Small intestine (tissue), 7 donors: ENCODE data around the gene ARHGEF28. TPM values are rescaled to one million over a fixed set of nuclear protein-coding genes. Genes with fewer than 3 reads are reported as not detected.
A peak's percentile ranks its signal among the peaks of the same experiment; 100 is the strongest.

Experiments used
- DNase-seq, 2 donors: peaks; one replicate each; pipeline versions ENCODE4 v3.0.0 to v3.0.0-alpha.2; 2013
- FAIRE-seq: peaks from 2 replicates; lab custom pipeline; 2012; peaks lifted over from hg19 to GRCh38; lab: Jason Lieb, UNC
- H3K27ac ChIP-seq, 3 donors: one replicate each; pipeline ENCODE4 v1.5.1; 2013; ENCODE audit warnings: low read length in 2 of 3, mild to moderate bottlenecking in 2 of 3, control low read depth in 1 of 3, inconsistent platforms in 1 of 3, low read depth in 1 of 3, moderate library complexity in 1 of 3
- H3K27me3 ChIP-seq, 3 donors: one replicate each; pipeline ENCODE4 v1.6.1; 2013; ENCODE audit warnings: low read length in 3 of 3, inconsistent platforms in 1 of 3; ENCODE audit not compliant: control insufficient read depth in 3 of 3, insufficient read depth in 3 of 3
- H3K36me3 ChIP-seq, 3 donors: one replicate each; pipeline ENCODE4 v1.6.1; 2013; ENCODE audit warnings: low read length in 3 of 3, inconsistent platforms in 1 of 3, low read depth in 1 of 3, mild to moderate bottlenecking in 1 of 3, moderate library complexity in 1 of 3; ENCODE audit not compliant: control insufficient read depth in 3 of 3, insufficient read depth in 2 of 3
- H3K4me1 ChIP-seq, 3 donors: one replicate each; pipeline ENCODE4 v1.6.1; 2013; ENCODE audit warnings: low read length in 2 of 3, inconsistent platforms in 1 of 3, low read depth in 1 of 3, mild to moderate bottlenecking in 1 of 3, moderate library complexity in 1 of 3; ENCODE audit not compliant: control insufficient read depth in 3 of 3, insufficient read depth in 2 of 3
- H3K4me3 ChIP-seq, 3 donors: one replicate each; pipeline ENCODE4 v1.5.1; 2013; ENCODE audit warnings: low read length in 3 of 3, control low read depth in 1 of 3, inconsistent platforms in 1 of 3, low read depth in 1 of 3, mild to moderate bottlenecking in 1 of 3, moderate library complexity in 1 of 3
- H3K9me3 ChIP-seq, 2 donors: one replicate each; pipeline ENCODE4 v1.6.1; 2013; ENCODE audit warnings: low read depth in 1 of 2, low read length in 1 of 2; ENCODE audit not compliant: control insufficient read depth in 2 of 2, insufficient read depth in 1 of 2
- WGBS, 3 donors: extraction: QIAGEN DNeasy Blood & Tissue Kit; methylation state at CpG; one replicate each; pipeline ENCODE4 v1.1.7; 2013; 5-methylcytosine and 5-hydroxymethylcytosine counted together
- polyA plus RNA-seq, 4 donors: library from polyadenylated mRNA; stranded (reverse) in 3 of 4; unstranded in 1 of 4; fragments of 200-250 nt in 3 of 4; fragments of 120-200 nt in 1 of 4; gene quantifications; one replicate each; pipeline versions ENCODE4 v1.2.1 to v1.2.3, GENCODE V29; 2013
- donor health status: healthy with polysubstance abuse.
- donor health status: control.
- donor health status: control.
- donor health status: Bipolar disorder and iron deficiency.
- donor health status: healthy.

The ARHGEF28 gene
- polyA plus RNA-seq, 4 donors, result 1.1 to 16.5 (median 2.7) TPM

DNA sequence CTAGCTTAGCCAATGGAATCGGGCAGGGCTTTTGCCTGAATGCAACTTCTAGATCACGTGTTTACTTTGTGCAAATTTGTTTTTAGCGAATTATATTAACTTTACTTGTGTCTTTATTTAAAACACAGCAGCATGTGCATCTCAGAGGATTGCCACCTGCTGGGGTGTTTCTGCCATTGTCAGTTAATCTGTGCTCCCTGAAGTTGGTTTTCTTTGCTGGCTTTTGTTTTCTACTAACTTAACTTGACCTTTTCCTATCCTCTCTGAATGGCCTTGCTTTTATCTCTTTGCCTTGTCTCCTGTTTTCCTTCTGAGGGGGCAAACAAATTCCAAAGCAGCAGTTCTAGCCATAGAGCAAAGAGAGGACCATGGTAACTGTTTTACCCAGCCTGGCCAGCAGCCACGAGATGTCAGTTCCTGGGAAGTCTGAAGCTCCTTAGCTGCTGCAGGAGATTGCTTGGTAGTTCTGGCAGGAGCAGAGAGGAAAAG is 67.6 kb downstream of the ARHGEF28 start:
- WGBS, 3 donors, result 27 to 55% (median 39%) methylated on average over 4 of the region's 4 CpGs
- DNase-seq (peak; percentile 29 to 47), FAIRE-seq (no peak)
- H3K36me3 ChIP-seq, result no peaks in the 10 kb centered on the region
- H3K27ac ChIP-seq, result no peak overlapping the region
- H3K4me3 ChIP-seq, result no peak overlapping the region
- H3K27me3 ChIP-seq, result no peaks in the 10 kb centered on the region
- H3K9me3 ChIP-seq, result no peaks in the 10 kb centered on the region
- H3K4me1 ChIP-seq, result peaks cover 0 to 7% (median 0%) of the 10 kb centered on the region in 3 donors

DNA sequence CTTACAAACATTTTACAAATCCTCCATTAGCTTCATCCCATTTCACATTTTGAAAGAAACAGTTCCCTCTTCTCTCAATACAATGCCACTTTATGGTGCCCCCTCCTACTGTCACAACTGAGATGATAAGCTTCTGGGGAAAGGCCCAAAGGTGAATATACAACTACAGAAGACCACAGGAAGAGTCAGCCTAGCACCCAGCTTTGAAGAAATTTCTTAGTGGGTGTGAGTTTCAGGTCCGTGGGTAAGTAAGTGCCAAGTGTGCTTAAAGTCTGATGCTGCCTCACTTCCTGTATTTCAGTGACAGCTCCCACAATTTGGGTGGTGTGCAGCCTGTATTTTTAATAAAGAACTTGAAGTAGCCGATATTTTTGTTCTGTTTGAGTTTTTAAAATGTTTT is 68.1 kb downstream of the ARHGEF28 start:
- WGBS, 3 donors, result 43 to 66% (median 47%) methylated on average over 2 of the region's 2 CpGs
- no peak overlapping the region for H3K27ac ChIP-seq
- DNase-seq (no peak), FAIRE-seq (no peak)
- H3K27me3 ChIP-seq, result no peaks in the 10 kb centered on the region
- no peak overlapping the region for H3K4me3 ChIP-seq
- no peaks in the 10 kb centered on the region for H3K36me3 ChIP-seq
- H3K4me1 ChIP-seq, result peaks cover 0 to 7% (median 0%) of the 10 kb centered on the region in 3 donors
- H3K9me3 ChIP-seq, result no peaks in the 10 kb centered on the region

DNA sequence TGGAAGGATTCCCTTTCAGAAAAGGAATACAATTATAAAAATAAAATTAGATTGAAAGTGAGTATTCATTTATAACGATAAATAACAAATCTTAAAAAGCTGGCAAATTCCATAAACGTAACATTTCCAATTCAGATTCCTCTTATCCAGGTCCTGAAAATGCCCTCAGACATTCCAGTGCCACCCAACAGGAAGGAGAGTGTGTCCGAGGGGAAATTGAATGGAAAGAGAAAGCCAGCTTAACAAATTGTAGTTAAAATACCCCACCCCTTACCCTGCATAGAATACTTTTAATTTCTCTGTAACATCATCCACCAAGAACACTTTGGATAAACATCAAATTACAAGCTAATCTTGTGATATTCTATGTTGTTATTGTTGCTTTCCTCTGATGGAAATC is 72.0 kb downstream of the ARHGEF28 start:
- DNase-seq, result no peak
- Histone ChIP-seq H3K36me3 (no peaks in the 10 kb centered on the region), H3K4me3 (no peak overlapping the region), H3K9me3 (no peaks in the 10 kb centered on the region), H3K27me3 (no peaks in the 10 kb centered on the region), H3K27ac (no peak overlapping the region), H3K4me1 (peaks cover 0 to 7% (median 0%) of the 10 kb centered on the region in 3 donors)
- FAIRE-seq, result no peak
- WGBS, 3 donors, result 85 to 93% (median 92%) methylated on average over 3 of the region's 3 CpGs

DNA sequence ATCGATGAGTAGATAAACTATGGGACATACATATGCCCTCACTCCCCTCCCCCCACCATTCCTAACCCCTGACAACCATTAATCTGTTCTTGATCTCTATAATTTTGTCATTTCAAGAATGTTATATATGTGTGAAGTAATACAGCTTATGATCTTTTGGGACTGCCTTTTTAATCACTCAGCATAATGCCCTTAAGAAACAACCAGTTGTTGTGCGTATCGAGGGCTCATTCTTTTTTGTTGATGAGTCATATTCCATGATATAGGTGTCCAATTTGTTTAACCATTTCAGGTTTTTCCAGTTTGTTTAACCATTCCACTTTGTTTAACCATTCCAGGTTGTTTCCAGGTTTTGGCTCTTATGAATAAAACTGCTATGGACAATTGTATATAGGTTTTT is 75.6 kb downstream of the ARHGEF28 start:
- WGBS, 3 donors, result 76 to 85% (median 80%) methylated on average over 3 of the region's 3 CpGs
- Histone ChIP-seq H3K4me3 (no peak overlapping the region), H3K27me3 (no peaks in the 10 kb centered on the region), H3K36me3 (no peaks in the 10 kb centered on the region), H3K9me3 (no peaks in the 10 kb centered on the region), H3K4me1 (no peaks in the 10 kb centered on the region), H3K27ac (no peak overlapping the region)
- DNase-seq (no peak), FAIRE-seq (no peak)

DNA sequence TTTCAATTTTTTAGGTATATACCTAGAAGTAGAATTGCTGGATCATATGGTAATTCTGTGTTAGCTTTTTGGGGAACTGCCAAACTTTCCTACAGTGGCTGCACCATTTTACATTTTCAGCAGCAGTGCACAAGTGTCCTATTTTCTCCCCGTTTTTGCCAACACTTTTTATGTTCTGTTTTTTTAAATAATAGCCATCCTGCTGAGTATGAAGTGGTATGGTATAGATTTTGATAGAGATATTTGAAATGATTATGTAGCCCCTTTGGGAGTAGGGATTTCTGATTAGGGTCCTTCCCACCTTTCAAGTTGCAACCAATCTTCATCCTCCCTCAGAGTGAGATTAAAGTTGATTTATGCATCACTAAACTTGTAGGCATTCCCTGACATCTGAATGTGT is 76.5 kb downstream of the ARHGEF28 start:
- H3K27me3 ChIP-seq, result no peaks in the 10 kb centered on the region
- DNase-seq (no peak), FAIRE-seq (no peak)
- H3K9me3 ChIP-seq, result no peaks in the 10 kb centered on the region
- 73 to 89% (median 79%) methylated on average over 1 of the region's 1 CpG for WGBS, 3 donors
- H3K4me3 ChIP-seq, result no peak overlapping the region
- H3K27ac ChIP-seq, result no peak overlapping the region
- H3K36me3 ChIP-seq, result no peaks in the 10 kb centered on the region
- H3K4me1 ChIP-seq, result no peaks in the 10 kb centered on the region

DNA sequence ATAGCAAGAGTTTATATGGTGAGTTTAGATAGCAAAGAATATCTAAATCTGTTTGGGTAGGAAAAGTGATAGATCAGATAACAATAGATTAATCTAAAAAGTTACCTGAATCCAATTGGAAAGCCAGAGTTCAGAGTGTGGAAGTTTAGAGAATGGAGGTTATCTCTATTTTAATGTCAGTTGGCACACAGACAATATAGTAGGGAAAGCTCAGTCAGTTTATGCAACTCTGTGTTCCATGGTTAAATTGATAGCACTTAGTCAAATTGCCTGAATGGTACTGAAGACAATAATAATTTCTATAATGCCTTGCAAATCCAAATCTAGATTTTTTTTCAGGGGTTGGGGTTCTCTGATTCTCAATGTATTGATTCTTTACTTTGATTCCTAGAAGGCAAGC is 77.0 kb downstream of the ARHGEF28 start:
- no peak overlapping the region for H3K27ac ChIP-seq
- H3K9me3 ChIP-seq, result no peaks in the 10 kb centered on the region
- no peak for DNase-seq
- no peaks in the 10 kb centered on the region for H3K4me1 ChIP-seq
- no peak for FAIRE-seq
- H3K4me3 ChIP-seq, result no peak overlapping the region
- H3K36me3 ChIP-seq, result no peaks in the 10 kb centered on the region
- no peaks in the 10 kb centered on the region for H3K27me3 ChIP-seq

DNA sequence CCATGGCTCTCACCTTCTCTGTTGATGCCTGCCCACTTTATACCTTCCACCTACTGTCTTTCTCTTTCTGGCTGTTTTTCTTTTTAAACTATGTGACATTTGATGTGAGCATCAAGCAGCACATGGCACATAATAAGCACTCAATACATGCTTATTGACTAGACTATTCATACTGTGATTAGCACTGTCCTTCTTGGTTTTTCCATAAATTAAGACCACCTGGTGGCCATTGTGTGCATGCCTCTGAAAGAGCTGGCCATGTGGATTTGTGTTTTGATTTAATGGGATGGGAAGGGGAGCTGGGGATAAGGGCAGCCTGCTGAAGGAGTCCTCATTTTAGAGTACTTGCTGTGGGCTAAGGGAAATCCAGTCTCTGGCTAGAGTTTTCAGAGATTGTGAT is 79.4 kb downstream of the ARHGEF28 start:
- H3K27me3 ChIP-seq, result no peaks in the 10 kb centered on the region

DNA sequence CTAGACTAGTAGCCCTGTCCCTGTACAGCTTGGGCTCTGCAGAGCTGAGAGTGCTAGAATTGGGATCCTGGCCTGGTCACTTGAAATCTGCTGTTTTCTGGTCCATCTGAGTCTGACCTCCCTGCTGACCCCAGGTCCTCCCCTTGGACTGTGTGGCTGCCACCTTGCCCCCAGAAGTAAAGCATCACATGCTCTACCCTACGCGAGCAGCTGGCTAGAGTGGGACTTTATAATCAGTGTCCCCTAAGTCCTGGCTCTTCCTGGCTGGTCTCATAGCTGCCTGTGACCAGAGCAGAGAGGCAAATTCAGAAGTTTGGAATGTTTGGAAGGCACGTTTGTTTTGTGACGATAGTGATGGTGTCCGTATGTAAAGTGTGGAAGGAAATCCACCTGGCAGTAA is 81.0 kb downstream of the ARHGEF28 start:
- Histone ChIP-seq H3K27ac (no peak overlapping the region), H3K36me3 (no peaks in the 10 kb centered on the region), H3K9me3 (no peaks in the 10 kb centered on the region), H3K27me3 (no peaks in the 10 kb centered on the region), H3K4me3 (no peak overlapping the region), H3K4me1 (no peaks in the 10 kb centered on the region)
- 85 to 95% (median 89%) methylated on average over 5 of the region's 5 CpGs for WGBS, 3 donors
- DNase-seq, result no peak
- FAIRE-seq, result no peak

More for the DNA sequence above, 79.4 kb downstream of the ARHGEF28 start:
- no peaks in the 10 kb centered on the region for H3K36me3 ChIP-seq
- H3K9me3 ChIP-seq, result no peaks in the 10 kb centered on the region
- H3K27ac ChIP-seq, result no peak overlapping the region
- no peak overlapping the region for H3K4me3 ChIP-seq
- DNase-seq, result no peak
- no peaks in the 10 kb centered on the region for H3K4me1 ChIP-seq
- no peak for FAIRE-seq

DNA sequence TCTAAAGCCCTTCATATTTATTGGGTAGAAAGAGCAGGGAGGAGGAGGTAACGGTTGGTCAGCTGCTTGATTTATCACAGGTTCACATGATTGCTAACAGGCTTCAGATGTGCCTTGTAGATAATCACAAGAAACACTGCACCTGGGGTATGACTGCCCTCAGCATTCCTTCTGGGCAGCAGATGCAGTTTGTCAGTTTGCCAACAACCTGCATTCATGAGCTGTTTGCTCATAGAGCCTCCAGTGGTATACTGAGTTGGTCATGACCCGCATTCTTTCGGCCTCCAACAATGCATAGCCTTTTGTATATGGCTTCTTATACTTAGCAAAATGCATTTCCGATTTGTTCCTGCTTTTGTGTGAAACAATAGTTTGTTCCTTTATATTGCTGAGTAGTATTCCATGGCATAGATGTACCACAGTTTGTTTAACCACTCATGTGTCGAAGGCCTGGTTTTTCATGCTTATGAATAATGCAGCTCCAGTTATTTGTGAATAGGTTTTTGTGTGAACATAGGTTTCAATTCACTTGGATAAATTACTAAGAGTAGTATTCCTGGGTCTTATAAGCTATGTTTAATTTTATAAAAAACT is 83.6 kb downstream of the ARHGEF28 start:
- Histone ChIP-seq H3K36me3 (no peaks in the 10 kb centered on the region), H3K4me3 (no peak overlapping the region), H3K27me3 (no peaks in the 10 kb centered on the region), H3K4me1 (no peaks in the 10 kb centered on the region), H3K9me3 (no peaks in the 10 kb centered on the region), H3K27ac (no peak overlapping the region)
- FAIRE-seq (no peak), DNase-seq (no peak)
- WGBS, 3 donors, result 85 to 94% (median 89%) methylated on average over 5 of the region's 5 CpGs
